Motor neuron (in vitro differentiated cells): ENCODE data around the gene MSLN. TPM values are rescaled to one million over a fixed set of nuclear protein-coding genes. Genes with fewer than 3 reads are reported as not detected.

Source experiments
- ATAC-seq, 8 experiments: fragments of 200-7000 bp; cut with Tn5 transposase; replicated peaks in 6 of 8; 2 replicates each; pipeline ENCODE4 v1.8.0; 2021; ENCODE audit warnings: mild to moderate bottlenecking in 8 of 8, moderate library complexity in 8 of 8
- H3K27ac ChIP-seq, 2 donors: fragments of 250-450 bp; sonication (Bioruptor Pico); 2 replicates each; pipeline ENCODE4 v1.9.0; 2021; ENCODE audit warnings: antibody characterized with exemption in 2 of 2, mild to moderate bottlenecking in 2 of 2, moderate library complexity in 1 of 2
- H3K4me1 ChIP-seq, 2 donors: fragments of 250-450 bp; sonication (Bioruptor Pico); replicated peaks in 1 of 2; 2 replicates each; pipeline ENCODE4 v1.6.1; 2021; ENCODE audit warnings: antibody characterized with exemption in 2 of 2, mild to moderate bottlenecking in 2 of 2, moderate library complexity in 1 of 2
- H3K4me3 ChIP-seq, 5 donors: fragments of 250-450 bp; sonication (Bioruptor Pico); 2 replicates each; pipeline ENCODE4 v1.9.0; 2021; ENCODE audit warnings: antibody characterized with exemption in 5 of 5, mild to moderate bottlenecking in 5 of 5, moderate library complexity in 4 of 5
- WGBS, 10 experiments: fragments of 450-650 bp; shearing (Covaris generic); methylation state at CpG; one replicate each; pipeline ENCODE4 v1.0.0; 2022; 5-methylcytosine and 5-hydroxymethylcytosine counted together
- in situ Hi-C, 9 experiments: fragments of 400-800 bp; cut with MboI; loops; one replicate each; pipeline ENCODE4 v1.15.0; 2021; ENCODE audit warnings: low sequenced_read_pairs in 9 of 9, low pct_unique_long_range_greater_than_20kb in 2 of 9; ENCODE audit not compliant: unreplicated experiment in 9 of 9
- total RNA-seq, 8 experiments: library from RNA; unstranded; fragments of 300-600 nt; gene quantifications; 2 replicates each; pipeline versions ENCODE4 v1.2.3 to v1.2.4, GENCODE V29; 2022

Gene MSLN
- total RNA-seq, 8 experiments from 2014 or later, result 0.23 to 0.63 (median 0.43) TPM; not detected in 5

DNA sequence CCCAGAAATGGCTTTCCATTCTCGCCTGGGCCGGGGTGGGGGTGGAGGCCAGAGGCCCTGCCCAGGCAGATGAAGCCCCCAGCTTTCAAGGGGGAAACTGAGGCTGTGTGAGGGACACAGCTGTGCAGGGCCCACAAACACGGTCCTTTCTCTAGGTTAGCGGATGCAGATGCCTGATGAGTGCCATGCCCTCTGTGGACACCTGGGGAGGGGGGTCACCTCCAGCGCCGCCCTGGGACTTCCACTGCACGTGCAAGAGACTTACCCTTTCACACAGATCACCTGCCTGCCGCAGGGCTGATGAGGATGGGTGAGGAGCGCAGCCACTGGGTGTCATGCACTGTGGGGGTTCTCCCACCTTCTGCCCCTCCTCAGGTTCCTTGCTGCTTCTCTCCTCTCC is 42.1 kb upstream of the MSLN start:
- in situ Hi-C loops, result loop anchor here in 1 of 9 experiments (25.0 kb wide), 1 partner anchor 344 kb away; the partner anchor contains the start of gene SSTR5
- WGBS, 10 experiments, result 88 to 100% (median 97%) methylated on average over 2 to 6 of the region's 9 CpGs; no CpG with 5 or more reads in 6 of the 10 experiments
- H3K4me3 ChIP-seq, result no peak overlapping the region
- H3K4me1 ChIP-seq, result peaks cover 45 to 53% of the 10 kb centered on the region in 2 donors
- H3K27ac ChIP-seq, result peak overlapping the region in 1 of 2 donors; percentile 97
- ATAC-seq, result no peak

DNA sequence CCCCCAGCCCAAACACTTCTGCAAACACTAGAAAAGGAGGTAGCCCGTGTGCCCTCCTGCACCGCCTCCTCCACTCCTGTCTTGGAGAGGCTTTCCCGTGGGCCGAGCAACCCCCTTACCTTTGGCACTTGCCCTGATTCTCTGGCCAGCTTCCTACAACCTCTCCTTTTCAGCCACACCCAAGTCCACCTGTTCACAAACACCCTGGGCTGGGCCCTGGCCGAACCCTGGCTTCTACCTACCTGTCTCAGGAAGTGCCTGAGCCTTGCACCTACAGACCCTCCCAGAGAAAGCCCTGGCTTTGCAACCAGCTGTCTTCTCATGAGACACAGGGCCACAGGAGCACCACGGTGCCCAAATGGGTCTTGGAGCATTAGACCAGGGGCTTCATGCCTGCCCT is 41.6 kb upstream of the MSLN start:
- in situ Hi-C loops, result loop anchor here in 1 of 9 experiments (25.0 kb wide), 1 partner anchor 343 kb away; the partner anchor contains the start of gene SSTR5
- H3K4me1 ChIP-seq, result peaks cover 45 to 53% of the 10 kb centered on the region in 2 donors
- 40 to 100% (median 96%) methylated on average over 1 to 4 of the region's 6 CpGs; no CpG with 5 or more reads in 7 of the 10 experiments for WGBS, 10 experiments
- peak overlapping the region; percentile 94 to 97 for H3K27ac ChIP-seq
- peak overlapping the region in 2 of 5 donors; percentile 59 to 99 for H3K4me3 ChIP-seq
- ATAC-seq, result no peak

GRCh38 chr16:719815-720446 is 40.6 kb upstream of the MSLN start:
- Histone ChIP-seq H3K4me3 (peak overlapping the region; percentile 59 to 99 (median 77)), H3K27ac (peak overlapping the region; percentile 94 to 97), H3K4me1 (peaks cover 45 to 46% of the 10 kb centered on the region in 2 donors)
- in situ Hi-C loops, result loop anchor here in 1 of 9 experiments (25.0 kb wide), 1 partner anchor 342 kb away; the partner anchor contains the start of gene SSTR5
- ATAC-seq, result peak in 5 of 8 experiments; percentile 0 to 6 (median 4)
- 0 to 20% (median 8%) methylated on average over 1 to 2 of the region's 16 CpGs; no CpG with 5 or more reads in 4 of the 10 experiments for WGBS, 10 experiments

DNA sequence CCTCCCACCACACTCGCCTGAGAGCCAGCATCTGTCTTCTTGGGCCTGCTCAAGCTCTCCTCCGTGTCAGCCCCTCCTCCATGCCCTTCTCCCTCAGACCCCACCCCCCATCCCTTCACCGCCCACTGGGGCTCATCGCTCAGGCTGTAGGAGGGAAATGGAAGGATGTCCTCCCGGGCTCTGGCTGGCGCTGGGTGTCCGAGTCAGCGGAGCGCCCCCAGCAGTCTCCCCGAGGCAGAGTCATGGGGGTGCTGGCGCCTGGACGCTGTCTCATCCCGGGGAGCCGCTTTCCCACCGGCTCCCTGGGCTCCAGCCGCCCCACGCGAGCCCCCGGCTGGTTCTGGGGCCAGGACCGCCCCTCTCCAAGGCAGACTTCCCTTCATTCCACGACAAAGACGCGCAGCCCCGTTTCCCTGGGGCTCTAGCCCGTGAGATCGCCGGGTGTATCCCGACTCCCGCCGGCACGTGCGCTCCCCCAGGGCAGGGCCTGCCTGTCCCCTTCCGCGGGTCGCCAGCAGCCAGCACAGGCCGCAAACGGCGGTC is 40.0 kb upstream of the MSLN start:
- Histone ChIP-seq H3K4me3 (peak overlapping the region; percentile 59 to 99 (median 77)), H3K4me1 (peaks cover 45 to 46% of the 10 kb centered on the region in 2 donors), H3K27ac (peak overlapping the region; percentile 94 to 97)
- in situ Hi-C loops, result loop anchor here in 1 of 9 experiments (25.0 kb wide), 1 partner anchor 342 kb away; the partner anchor contains the start of gene SSTR5
- ATAC-seq, result peak; percentile 5 to 61 (median 48)
- WGBS, 10 experiments, result 0% methylated on average over 5 of the region's 38 CpGs; no CpG with 5 or more reads in 9 of the 10 experiments

DNA sequence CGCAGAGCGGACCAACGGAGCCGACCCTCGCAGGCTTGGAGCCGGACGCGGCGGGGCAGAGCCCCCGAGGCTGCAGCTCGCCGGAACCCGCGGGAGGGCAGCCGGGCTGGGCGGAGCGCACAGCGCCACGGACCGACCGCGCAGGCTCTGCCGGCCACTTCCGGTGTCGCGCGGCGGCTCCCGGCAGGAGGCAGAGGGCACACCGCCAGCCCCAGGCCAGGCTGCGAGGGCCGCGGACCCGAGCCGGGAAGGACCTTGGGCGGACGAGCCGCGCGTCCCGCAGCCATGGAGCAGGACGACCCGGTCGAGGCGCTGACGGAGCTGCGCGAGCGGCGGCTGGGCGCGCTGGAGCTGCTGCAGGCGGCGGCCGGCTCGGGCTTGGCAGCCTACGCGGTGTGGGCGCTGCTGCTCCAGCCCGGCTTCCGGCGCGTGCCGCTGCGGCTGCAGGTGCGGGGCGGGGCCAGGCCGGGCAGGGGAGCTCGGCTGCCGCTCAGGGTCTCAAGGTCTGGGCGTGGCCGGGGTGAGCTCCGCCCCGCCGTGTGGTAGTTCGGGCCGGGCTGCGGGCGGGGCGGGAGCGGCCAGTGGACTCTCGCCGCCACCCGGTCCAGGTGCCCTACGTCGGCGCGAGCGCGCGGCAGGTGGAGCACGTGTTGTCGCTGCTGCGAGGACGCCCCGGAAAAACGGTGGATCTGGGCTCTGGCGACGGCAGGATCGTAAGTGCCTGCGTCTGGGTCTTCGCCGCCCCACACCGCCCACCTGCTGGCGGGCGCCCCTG is 39.4 kb upstream of the MSLN start, which contains the start of gene ANTKMT:
TSS of gene ANTKMT (plus strand) at position 157 of the 775 bp plus-strand sequence. CDS start at position 286, 129 bp downstream.
- in situ Hi-C loops, result loop anchor here in 1 of 9 experiments (25.0 kb wide), 1 partner anchor 341 kb away; the partner anchor contains the start of gene SSTR5
- WGBS, 10 experiments, result 0 to 19% (median 16%) methylated on average over 5 to 15 of the region's 106 CpGs; no CpG with 5 or more reads in 7 of the 10 experiments
- peak within 1 kb of the TSS; percentile 59 to 99 (median 77) for H3K4me3 ChIP-seq
- ATAC-seq, result peak; percentile 74 to 89 (median 80)
- peaks cover 41 to 46% of the 10 kb centered on the region in 2 donors for H3K4me1 ChIP-seq
- peak within 1 kb of the TSS; percentile 94 to 97 for H3K27ac ChIP-seq

DNA sequence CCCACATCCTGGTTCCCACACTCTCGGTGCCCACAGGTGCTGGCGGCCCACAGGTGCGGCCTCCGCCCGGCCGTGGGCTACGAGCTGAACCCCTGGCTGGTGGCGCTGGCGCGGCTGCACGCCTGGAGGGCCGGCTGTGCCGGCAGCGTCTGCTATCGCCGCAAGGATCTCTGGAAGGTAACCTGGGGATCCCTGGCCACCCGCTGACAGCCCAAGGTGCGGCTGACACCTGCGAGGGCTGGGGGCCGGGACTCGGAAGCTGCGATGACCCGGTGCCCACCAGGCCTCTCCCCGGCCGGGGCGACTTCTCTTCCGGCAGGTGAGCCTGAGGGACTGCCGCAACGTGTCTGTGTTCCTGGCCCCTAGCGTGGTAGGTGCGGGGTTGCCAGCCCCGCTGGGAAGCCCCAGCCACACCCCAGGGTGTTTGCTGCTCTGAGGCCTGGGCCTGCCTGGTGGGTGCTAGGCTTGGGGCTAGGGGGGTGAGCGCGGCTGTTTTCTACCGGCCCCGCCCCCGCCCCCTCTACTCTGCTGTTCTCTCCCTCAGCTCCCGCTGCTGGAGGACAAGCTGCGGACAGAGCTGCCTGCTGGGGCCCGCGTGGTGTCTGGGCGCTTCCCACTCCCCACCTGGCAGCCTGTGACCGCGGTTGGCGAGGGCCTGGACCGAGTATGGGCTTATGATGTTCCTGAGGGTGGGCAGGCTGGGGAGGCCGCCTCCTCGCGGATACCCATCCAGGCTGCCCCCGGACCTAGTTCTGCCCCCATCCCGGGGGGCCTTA is 38.6 kb upstream of the MSLN start:
- H3K27ac ChIP-seq, result peak overlapping the region; percentile 94 to 97
- 72 to 90% methylated on average over 4 to 5 of the region's 51 CpGs; no CpG with 5 or more reads in 8 of the 10 experiments for WGBS, 10 experiments
- in situ Hi-C loops, result loop anchor here in 1 of 9 experiments (25.0 kb wide), 1 partner anchor 340 kb away; the partner anchor contains the start of gene SSTR5

DNA sequence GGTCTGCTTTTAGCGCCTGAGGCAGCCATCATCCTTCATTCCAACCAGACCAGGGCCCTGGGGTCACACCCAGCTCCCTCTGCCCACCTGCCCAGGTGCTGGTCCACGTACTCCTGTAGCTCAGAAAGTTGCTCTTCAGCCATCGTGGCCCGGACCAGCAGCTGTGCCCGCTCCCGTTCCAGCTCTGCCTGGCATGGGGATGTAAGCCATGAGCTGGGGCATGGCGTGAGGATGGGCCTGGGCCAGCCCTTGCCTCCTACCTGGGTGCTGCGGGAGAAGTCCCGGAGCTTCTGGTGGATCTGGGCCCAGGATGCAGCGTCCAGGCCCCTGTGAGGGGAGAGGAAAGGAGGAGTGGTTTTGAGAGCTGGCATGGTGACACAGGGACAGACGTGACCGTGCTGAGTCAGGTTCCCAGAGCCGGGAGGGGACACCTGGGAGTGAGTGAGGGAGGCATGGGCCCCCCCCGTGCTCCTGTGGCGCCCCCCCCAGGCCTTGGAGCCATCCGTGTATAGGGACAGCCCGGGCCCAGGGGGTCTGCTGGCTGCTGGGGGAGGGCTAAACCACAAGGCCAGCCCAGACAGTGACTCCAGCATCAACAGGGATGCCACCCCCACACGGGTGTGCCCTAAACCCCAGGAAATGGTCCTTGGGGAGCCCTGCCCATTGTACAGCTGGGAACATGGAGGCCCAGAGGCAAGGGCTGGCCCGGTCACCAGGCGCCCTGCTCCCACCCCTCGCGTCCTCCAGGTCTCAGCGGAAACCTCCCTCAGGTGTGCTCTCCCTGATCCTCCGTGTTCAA is 37.5 kb upstream of the MSLN start:
- Histone ChIP-seq H3K27ac (no peak overlapping the region), H3K4me3 (no peak overlapping the region), H3K4me1 (peaks cover 23 to 32% of the 10 kb centered on the region in 2 donors)
- 20 to 100% (median 100%) methylated on average over 1 to 4 of the region's 24 CpGs; no CpG with 5 or more reads in 3 of the 10 experiments for WGBS, 10 experiments
- ATAC-seq, result no peak
- in situ Hi-C loops, result loop anchor here in 1 of 9 experiments (25.0 kb wide), 1 partner anchor 339 kb away; the partner anchor contains the start of gene SSTR5

More for the DNA sequence above, 38.6 kb upstream of the MSLN start:
- ATAC-seq, result no peak
- Histone ChIP-seq H3K4me3 (peak overlapping the region; percentile 59 to 99 (median 77)), H3K4me1 (peaks cover 33 to 43% of the 10 kb centered on the region in 2 donors)

- Histone ChIP-seq H3K4me3 (no peak overlapping the region), H3K4me1 (peaks cover 16 to 27% of the 10 kb centered on the region in 2 donors), H3K27ac (no peak overlapping the region)
- in situ Hi-C loops, result loop anchor here in 1 of 9 experiments (25.0 kb wide), 1 partner anchor 339 kb away; the partner anchor contains the start of gene SSTR5
- 82% methylated on average over 3 of the region's 9 CpGs; no CpG with 5 or more reads in 9 of the 10 experiments for WGBS, 10 experiments
- no peak for ATAC-seq
These were observed 36.8 kb upstream of the MSLN start for GRCh38 chr16:723695-724094.

- WGBS, 10 experiments, result 39 to 80% (median 73%) methylated on average over 1 to 5 of the region's 29 CpGs; no CpG with 5 or more reads in 6 of the 10 experiments
- H3K4me3 ChIP-seq, result no peak overlapping the region
- in situ Hi-C loops, result loop anchor here in 1 of 9 experiments (25.0 kb wide), 1 partner anchor 338 kb away; the partner anchor contains the start of gene SSTR5
- no peak for ATAC-seq
- H3K4me1 ChIP-seq, result peaks cover 9 to 20% of the 10 kb centered on the region in 2 donors
- no peak overlapping the region for H3K27ac ChIP-seq
These were observed 36.1 kb upstream of the MSLN start for GRCh38 chr16:724188-725040.

GRCh38 chr16:725041-725376 is 35.5 kb upstream of the MSLN start:
- 60 to 100% (median 70%) methylated on average over 1 to 2 of the region's 7 CpGs; no CpG with 5 or more reads in 6 of the 10 experiments for WGBS, 10 experiments
- peaks cover 7 to 15% of the 10 kb centered on the region in 2 donors for H3K4me1 ChIP-seq

More at GRCh38 chr16:725041-725376, 35.5 kb upstream of the MSLN start:
- Histone ChIP-seq H3K4me3 (no peak overlapping the region), H3K27ac (no peak overlapping the region)
- no peak for ATAC-seq
- in situ Hi-C loops, result no loop called here
